ENCODE results near the gene CBY2.

Gene CBY2

GRCh38 chr13:45702869-45703391 lies 810 bp downstream of the CBY2 start:
- no peak for DNase-seq (ENCODE audit: low read depth)
- TF ChIP-seq CTCF (IDR thresholded peaks at IDR 0.05; ENCODE audit: low read length, missing control alignments), result no peak
- H3K4me3 ChIP-seq (replicated peaks; ENCODE audit: low read depth, low read length), result no peak overlapping the region

GRCh38 chr13:45704211-45704739 lies 2.2 kb downstream of the CBY2 start:
- no peak for DNase-seq (ENCODE audit: low read depth)
- H3K4me3 ChIP-seq (replicated peaks; ENCODE audit: low read depth, low read length), result no peak overlapping the region
- no peak for TF ChIP-seq CTCF (IDR thresholded peaks at IDR 0.05; ENCODE audit: low read length, missing control alignments)

- TF ChIP-seq CTCF (IDR thresholded peaks at IDR 0.05; ENCODE audit: low read length, missing control alignments), result no peak
- no peak overlapping the region for H3K4me3 ChIP-seq (replicated peaks; ENCODE audit: low read depth, low read length)
- no peak for DNase-seq (ENCODE audit: low read depth)
Measured at GRCh38 chr13:45704854-45705695, 3.0 kb downstream of the CBY2 start.

- H3K4me3 ChIP-seq (replicated peaks; ENCODE audit: low read depth, low read length), result no peak overlapping the region
- no peak for DNase-seq (ENCODE audit: low read depth)
- no peak for TF ChIP-seq CTCF (IDR thresholded peaks at IDR 0.05; ENCODE audit: low read length, missing control alignments)
Measured at GRCh38 chr13:45705918-45706317, 3.8 kb downstream of the CBY2 start.

GRCh38 chr13:45707516-45708100 lies 5.5 kb downstream of the CBY2 start:
- DNase-seq (ENCODE audit: low read depth), result no peak
- no peak overlapping the region for H3K4me3 ChIP-seq (replicated peaks; ENCODE audit: low read depth, low read length)
- no peak for TF ChIP-seq CTCF (IDR thresholded peaks at IDR 0.05; ENCODE audit: low read length, missing control alignments)

- no peak for DNase-seq (ENCODE audit: low read depth)
- no peak overlapping the region for H3K4me3 ChIP-seq (replicated peaks; ENCODE audit: low read depth, low read length)
- no peak for TF ChIP-seq CTCF (IDR thresholded peaks at IDR 0.05; ENCODE audit: low read length, missing control alignments)
Measured at GRCh38 chr13:45711951-45712350, 9.8 kb downstream of the CBY2 start.
